Retinal pigment epithelial cell (primary cell): ENCODE data around the gene NHERF1.

ENCODE experiments used
- DNase-seq: peaks from one replicate; pipeline ENCODE4 v3.0.0-alpha.2; 2010; ENCODE audit warnings: low read depth
- H3K4me3 ChIP-seq: 2 replicates; pipeline ENCODE4 v1.5.1; 2011; ENCODE audit warnings: mild to moderate bottlenecking, low read length, control low read depth, moderate library complexity
- CTCF ChIP-seq: conservative IDR thresholded peaks from 2 replicates; pipeline ENCODE4 v1.5.1; 2011; ENCODE audit warnings: low read depth, low read length, control low read depth, inconsistent platforms

Gene NHERF1

GRCh38 chr17:74712301-74712700 lies 36.1 kb upstream of the NHERF1 start:
- DNase-seq, result no peak
- TF ChIP-seq CTCF, result no peak
- no peak overlapping the region for H3K4me3 ChIP-seq

- no peak for TF ChIP-seq CTCF
- H3K4me3 ChIP-seq, result no peak within 1 kb of the TSS
- DNase-seq, result no peak
Measured at GRCh38 chr17:74712756-74713155, 35.7 kb upstream of the NHERF1 start, which contains the start of gene CD300LF. TSS of gene CD300LF (minus strand) at chr17:74712923. CDS start at chr17:74712866, 57 bp downstream.

- DNase-seq, result no peak
- no peak overlapping the region for H3K4me3 ChIP-seq
- TF ChIP-seq CTCF, result no peak
Measured at GRCh38 chr17:74713171-74713755, 35.2 kb upstream of the NHERF1 start.

- no peak for TF ChIP-seq CTCF
- H3K4me3 ChIP-seq, result no peak overlapping the region
- no peak for DNase-seq
Measured at GRCh38 chr17:74715144-74715543, 33.3 kb upstream of the NHERF1 start.

- no peak overlapping the region for H3K4me3 ChIP-seq
- no peak for DNase-seq
Measured at GRCh38 chr17:74720506-74720905, 27.9 kb upstream of the NHERF1 start.

GRCh38 chr17:74722782-74723181 lies 25.6 kb upstream of the NHERF1 start:
- DNase-seq, result no peak
- TF ChIP-seq CTCF, result no peak

More at GRCh38 chr17:74720506-74720905, 27.9 kb upstream of the NHERF1 start:
- TF ChIP-seq CTCF, result no peak

GRCh38 chr17:74723891-74724290 lies 24.5 kb upstream of the NHERF1 start:
- DNase-seq, result no peak
- TF ChIP-seq CTCF, result no peak
- no peak overlapping the region for H3K4me3 ChIP-seq

More at GRCh38 chr17:74722782-74723181, 25.6 kb upstream of the NHERF1 start:
- H3K4me3 ChIP-seq, result no peak overlapping the region
